Gastrocnemius medialis (tissue), 4 donors: ENCODE measurements around the gene MYH9. TPM values are rescaled to one million over a fixed set of nuclear protein-coding genes. Genes with fewer than 3 reads are reported as not detected.

ENCODE experiments used
- ATAC-seq, 2 donors: fragments of 150-250 bp; one replicate each; pipeline ENCODE4 v1.9.1; 2016
- DNase-seq, 2 donors: peaks; one replicate each; pipeline ENCODE4 v3.0.0-alpha.2; 2019
- H3K27ac ChIP-seq, 4 donors: fragments of 200-600 bp; sonication (generic); 1 replicate in 1 of 4; 2 replicates in 3 of 4; pipeline ENCODE4 v1.5.1; 2016 to 2018; ENCODE audit warnings: mild to moderate bottlenecking in 2 of 4, moderate library complexity in 1 of 4
- H3K27me3 ChIP-seq, 3 donors: fragments of 200-600 bp; sonication (generic) in 2 of 3; 1 replicate in 1 of 3; 2 replicates in 2 of 3; pipeline versions ENCODE4 v1.5.1 to v1.6.0; 2016 to 2019; ENCODE audit warnings: mild to moderate bottlenecking in 1 of 3, moderate library complexity in 1 of 3
- H3K36me3 ChIP-seq, 2 donors: fragments of 200-600 bp; sonication (generic) in 1 of 2; one replicate each; pipeline ENCODE4 v1.5.1; 2017 to 2018
- H3K4me1 ChIP-seq, 2 donors: fragments of 200-600 bp; sonication (generic) in 1 of 2; one replicate each; pipeline ENCODE4 v1.5.1; 2016 to 2017; ENCODE audit warnings: mild to moderate bottlenecking in 2 of 2
- H3K4me3 ChIP-seq, 4 donors: fragments of 200-600 bp; sonication (generic) in 3 of 4; 1 replicate in 1 of 4; 2 replicates in 3 of 4; pipeline ENCODE4 v1.5.1; 2016 to 2019; ENCODE audit warnings: mild to moderate bottlenecking in 2 of 4
- H3K9me3 ChIP-seq, 3 donors: fragments of 200-600 bp; sonication (generic) in 2 of 3; 1 replicate in 1 of 3; 2 replicates in 2 of 3; pipeline ENCODE4 v1.5.1; 2016 to 2019
- CTCF ChIP-seq, 5 experiments: fragments of 450-650 bp in 3 of 5; fragments of 200-600 bp in 2 of 5; sonication (generic) in 2 of 5; IDR thresholded peaks in 4 of 5; conservative IDR thresholded peaks in 1 of 5; 1 replicate in 4 of 5; 2 replicates in 1 of 5; pipeline ENCODE4 v1.5.1; 2016 to 2019; ENCODE audit warnings: antibody characterized with exemption in 5 of 5, mild to moderate bottlenecking in 3 of 5, moderate library complexity in 3 of 5
- POLR2A ChIP-seq, 2 donors: fragments of 450-650 bp; IDR thresholded peaks; one replicate each; pipeline ENCODE4 v1.6.1; 2017; ENCODE audit warnings: antibody characterized with exemption in 2 of 2, mild to moderate bottlenecking in 2 of 2, moderate library complexity in 2 of 2
- in situ Hi-C, 4 donors: fragments of 200-750 bp; cut with MboI; loops; one replicate each; pipeline versions ENCODE4 v1.15.0 to v1.8.0; 2017; ENCODE audit warnings: low sequenced_read_pairs in 4 of 4
- intact Hi-C: fragments of 100-400 bp; cut with DNase I; formaldehyde crosslinking; loops from one replicate; pipeline ENCODE4 v1.15.1; 2023; ENCODE audit warnings: low total_unique reads
- total RNA-seq, 4 donors: library from RNA; depleted of rRNA; stranded (reverse); fragments of >200 nt; gene quantifications; one replicate each; pipeline versions ENCODE4 v1.1.0 to v1.2.3, GENCODE V29; 2016

The MYH9 gene
- total RNA-seq, 4 donors from 2014 or later = 38.9 to 115 (median 104) TPM

- Histone ChIP-seq H3K27ac (no peak overlapping the region), H3K36me3 (peaks cover 5 to 97% of the 10 kb centered on the region in 2 donors), H3K9me3 (no peaks in the 10 kb centered on the region), H3K27me3 (no peaks in the 10 kb centered on the region), H3K4me3 (no peak overlapping the region), H3K4me1 (no peaks in the 10 kb centered on the region)
- ATAC-seq = no peak
- intact Hi-C loops (no loop called here), in situ Hi-C loops (no loop called here)
- DNase-seq = no peak
- no peak for TF ChIP-seq CTCF (IDR thresholded peaks at IDR 0.05 in 4 of 5, conservative IDR thresholded peaks at IDR 0.05 in 1 of 5)
- TF ChIP-seq POLR2A (IDR thresholded peaks at IDR 0.05) = no peak
These were observed 76.2 kb downstream of the MYH9 start for GRCh38 chr22:36311386-36312085.

DNA sequence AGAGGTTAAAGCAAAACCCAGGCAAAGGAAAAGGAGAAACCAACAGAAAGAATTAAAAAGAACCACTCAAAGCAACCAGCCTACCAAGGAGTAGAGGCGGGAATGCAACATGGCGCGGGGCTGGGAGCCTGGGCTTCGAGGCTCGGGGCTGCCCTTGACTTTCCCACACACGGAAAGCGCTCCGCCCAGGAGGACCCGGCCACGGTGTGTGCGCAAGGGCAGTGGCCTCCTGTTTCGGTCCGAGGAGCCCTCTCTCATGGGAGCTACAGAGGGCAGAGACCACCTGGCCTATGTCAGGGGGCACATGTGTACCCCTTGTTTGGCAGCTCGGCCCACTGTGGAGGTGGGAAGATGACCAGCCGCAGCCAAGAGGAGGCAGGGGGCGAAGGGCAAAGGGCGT is 78.9 kb downstream of the MYH9 start:
- H3K4me1 ChIP-seq = no peaks in the 10 kb centered on the region
- DNase-seq (no peak), ATAC-seq (no peak)
- H3K4me3 ChIP-seq = no peak overlapping the region
- H3K27ac ChIP-seq = no peak overlapping the region
- intact Hi-C loops (no loop called here), in situ Hi-C loops (loop anchor here in 3 of 4 donors (5.0 kb wide), 1 partner anchor 168 kb away; no protein-coding TSS in a partner anchor)
- no peaks in the 10 kb centered on the region for H3K9me3 ChIP-seq
- TF ChIP-seq CTCF (IDR thresholded peaks at IDR 0.05 in 4 of 5, conservative IDR thresholded peaks at IDR 0.05 in 1 of 5) (no peak), POLR2A (IDR thresholded peaks at IDR 0.05) (no peak)
- no peaks in the 10 kb centered on the region for H3K27me3 ChIP-seq
- peaks cover 9 to 100% of the 10 kb centered on the region in 2 donors for H3K36me3 ChIP-seq

DNA sequence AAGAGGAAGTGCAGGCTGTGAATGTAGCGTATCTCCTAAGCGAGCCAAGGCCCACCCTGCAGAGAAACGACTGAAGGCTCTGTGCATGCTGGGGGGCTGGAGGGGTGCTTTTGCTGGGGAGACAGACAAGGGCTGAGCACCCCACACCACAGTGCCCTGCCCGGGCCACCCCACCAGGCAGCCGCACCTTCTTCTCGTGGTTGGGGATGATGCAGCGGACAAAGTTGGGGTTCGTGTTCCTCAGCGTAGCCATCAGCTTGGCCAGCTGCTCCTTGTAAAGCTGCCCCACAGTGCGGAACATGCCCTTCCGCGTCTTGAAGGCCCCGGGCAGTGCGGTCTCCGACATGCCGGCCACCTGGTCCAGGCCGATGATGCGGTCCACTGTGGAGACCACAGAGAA is 81.5 kb downstream of the MYH9 start:
- Histone ChIP-seq H3K27ac (peak overlapping the region in 1 of 4 donors; percentile 37), H3K9me3 (no peaks in the 10 kb centered on the region), H3K4me1 (no peaks in the 10 kb centered on the region), H3K4me3 (no peak overlapping the region), H3K27me3 (no peaks in the 10 kb centered on the region), H3K36me3 (peaks cover 9 to 99% of the 10 kb centered on the region in 2 donors)
- in situ Hi-C loops = loop anchor here in 3 of 4 donors (5.0 kb wide), 1 partner anchor 171 kb away; no protein-coding TSS in a partner anchor
- intact Hi-C loops = no loop called here
- TF ChIP-seq CTCF (IDR thresholded peaks at IDR 0.05 in 4 of 5, conservative IDR thresholded peaks at IDR 0.05 in 1 of 5) = no peak
- no peak for TF ChIP-seq POLR2A (IDR thresholded peaks at IDR 0.05)
- DNase-seq (no peak), ATAC-seq (no peak)

DNA sequence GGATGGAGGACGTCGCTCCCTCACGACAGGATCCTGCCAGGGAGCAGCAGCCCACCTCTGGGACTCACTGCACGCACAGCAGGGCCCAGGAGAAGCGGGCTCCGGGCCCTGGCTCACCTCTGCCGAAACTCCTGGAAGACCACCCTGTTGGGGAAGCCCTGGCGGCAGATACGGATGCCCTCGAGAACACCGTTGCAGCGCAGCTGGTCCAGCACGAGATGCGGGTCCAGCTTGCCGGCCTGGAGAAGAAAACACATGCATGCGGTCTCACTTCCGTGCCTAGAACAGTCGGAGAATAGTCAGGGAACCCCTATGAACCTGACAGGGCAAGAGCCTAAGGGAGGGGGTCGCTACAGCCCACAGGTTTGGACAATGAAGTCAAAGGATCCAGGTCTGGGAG is 82.0 kb downstream of the MYH9 start:
- no peak for DNase-seq
- TF ChIP-seq CTCF (IDR thresholded peaks at IDR 0.05 in 4 of 5, conservative IDR thresholded peaks at IDR 0.05 in 1 of 5) = no peak
- no peak for TF ChIP-seq POLR2A (IDR thresholded peaks at IDR 0.05)
- no peak for ATAC-seq
- peaks cover 9 to 99% of the 10 kb centered on the region in 2 donors for H3K36me3 ChIP-seq
- H3K9me3 ChIP-seq = no peaks in the 10 kb centered on the region
- H3K27ac ChIP-seq = peak overlapping the region in 1 of 4 donors; percentile 37
- no peaks in the 10 kb centered on the region for H3K4me1 ChIP-seq
- intact Hi-C loops = no loop called here
- no peak overlapping the region for H3K4me3 ChIP-seq
- H3K27me3 ChIP-seq = no peaks in the 10 kb centered on the region
- in situ Hi-C loops = loop anchor here in 3 of 4 donors (5.0 kb wide), 1 partner anchor 171 kb away; no protein-coding TSS in a partner anchor
